Liver (tissue), 3 donors: Measurements from ENCODE around the gene OTOG.

Source experiments
- FOXA1 ChIP-seq: IDR thresholded peaks from 2 replicates; pipeline ENCODE4 v1.6.1; 2016; ENCODE audit warnings: antibody characterized with exemption
- GABPA ChIP-seq, 2 donors: IDR thresholded peaks in 1 of 2; conservative IDR thresholded peaks in 1 of 2; 2 replicates each; pipeline ENCODE4 v1.6.1; 2016; ENCODE audit warnings: antibody characterized with exemption in 2 of 2, mild to moderate bottlenecking in 1 of 2, moderate library complexity in 1 of 2
- HNF4A ChIP-seq, 2 donors: conservative IDR thresholded peaks; 2 replicates each; pipeline ENCODE4 v1.6.1; 2016; ENCODE audit warnings: antibody characterized with exemption in 2 of 2, mild to moderate bottlenecking in 2 of 2
- JUND ChIP-seq, 2 donors: IDR thresholded peaks; 2 replicates each; pipeline ENCODE4 v1.6.1; 2016; ENCODE audit warnings: antibody characterized with exemption in 2 of 2
- MAX ChIP-seq: IDR thresholded peaks from 2 replicates; pipeline ENCODE4 v1.6.1; 2016; ENCODE audit warnings: antibody characterized with exemption
- RAD21 ChIP-seq, 2 donors: IDR thresholded peaks; 2 replicates each; pipeline ENCODE4 v1.6.1; 2016; ENCODE audit warnings: antibody characterized with exemption in 2 of 2, mild to moderate bottlenecking in 2 of 2
- REST ChIP-seq: IDR thresholded peaks from 2 replicates; pipeline ENCODE4 v1.6.1; 2016; ENCODE audit warnings: antibody characterized with exemption, mild to moderate bottlenecking
- RXRA ChIP-seq, 2 donors: IDR thresholded peaks; 2 replicates each; pipeline ENCODE4 v1.6.1; 2017 to 2018; ENCODE audit warnings: antibody characterized with exemption in 2 of 2, mild to moderate bottlenecking in 1 of 2
- SP1 ChIP-seq: IDR thresholded peaks from 2 replicates; pipeline ENCODE4 v1.6.1; 2018; ENCODE audit warnings: antibody characterized with exemption, mild to moderate bottlenecking
- TAF1 ChIP-seq: conservative IDR thresholded peaks from 2 replicates; pipeline ENCODE4 v1.6.1; 2016; ENCODE audit warnings: antibody characterized with exemption, mild to moderate bottlenecking
- YY1 ChIP-seq: IDR thresholded peaks from 2 replicates; pipeline ENCODE4 v1.6.1; 2016; ENCODE audit warnings: antibody characterized with exemption, mild to moderate bottlenecking
- ZBTB33 ChIP-seq: IDR thresholded peaks from 2 replicates; pipeline ENCODE4 v1.6.1; 2016; ENCODE audit warnings: antibody characterized with exemption
- TF ChIP-seq, protein P1 (sequence below): fragments of 150-350 bp; IDR thresholded peaks from 2 replicates; pipeline ENCODE4 v1.5.1; 2017; ENCODE audit warnings: improper control_type of control experiment, low read depth, low read length; ENCODE audit not compliant: missing input control
- TF ChIP-seq, protein P2 (sequence below): IDR thresholded peaks from 2 replicates; pipeline ENCODE4 v1.6.1; 2016; ENCODE audit warnings: antibody characterized with exemption
- donor health status: healthy.
- donor health status: healthy.

DNA sequence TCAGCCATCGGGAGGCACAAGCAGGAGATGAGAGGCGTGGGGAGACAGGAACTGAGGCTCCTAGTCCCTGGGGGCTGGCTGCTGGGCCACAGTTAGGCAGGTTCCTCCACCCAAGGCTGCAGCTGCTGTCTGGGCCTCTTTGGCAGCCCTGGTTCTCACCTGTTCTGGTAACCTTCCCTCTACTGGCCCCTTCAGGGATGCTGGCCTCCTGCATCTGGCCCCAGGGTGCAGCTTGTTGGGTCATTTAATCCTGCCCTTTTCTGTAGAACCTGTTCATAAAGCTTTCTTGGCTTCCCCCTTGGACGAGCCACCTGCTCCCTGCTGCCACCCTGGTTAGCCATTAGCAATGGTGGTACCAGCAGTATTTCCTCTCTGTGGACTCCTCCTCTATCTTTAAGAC, 8.3 kb upstream of the OTOG start:
- TF ChIP-seq, protein P1, sequence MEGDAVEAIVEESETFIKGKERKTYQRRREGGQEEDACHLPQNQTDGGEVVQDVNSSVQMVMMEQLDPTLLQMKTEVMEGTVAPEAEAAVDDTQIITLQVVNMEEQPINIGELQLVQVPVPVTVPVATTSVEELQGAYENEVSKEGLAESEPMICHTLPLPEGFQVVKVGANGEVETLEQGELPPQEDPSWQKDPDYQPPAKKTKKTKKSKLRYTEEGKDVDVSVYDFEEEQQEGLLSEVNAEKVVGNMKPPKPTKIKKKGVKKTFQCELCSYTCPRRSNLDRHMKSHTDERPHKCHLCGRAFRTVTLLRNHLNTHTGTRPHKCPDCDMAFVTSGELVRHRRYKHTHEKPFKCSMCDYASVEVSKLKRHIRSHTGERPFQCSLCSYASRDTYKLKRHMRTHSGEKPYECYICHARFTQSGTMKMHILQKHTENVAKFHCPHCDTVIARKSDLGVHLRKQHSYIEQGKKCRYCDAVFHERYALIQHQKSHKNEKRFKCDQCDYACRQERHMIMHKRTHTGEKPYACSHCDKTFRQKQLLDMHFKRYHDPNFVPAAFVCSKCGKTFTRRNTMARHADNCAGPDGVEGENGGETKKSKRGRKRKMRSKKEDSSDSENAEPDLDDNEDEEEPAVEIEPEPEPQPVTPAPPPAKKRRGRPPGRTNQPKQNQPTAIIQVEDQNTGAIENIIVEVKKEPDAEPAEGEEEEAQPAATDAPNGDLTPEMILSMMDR: no peak
- TF ChIP-seq GABPA (IDR thresholded peaks at IDR 0.05 in 1 of 2, conservative IDR thresholded peaks at IDR 0.05 in 1 of 2) (no peak), JUND (IDR thresholded peaks at IDR 0.05) (no peak), RAD21 (IDR thresholded peaks at IDR 0.05) (no peak), REST (no peak), TAF1 (no peak), YY1 (no peak), RXRA (IDR thresholded peaks at IDR 0.05) (no peak), SP1 (no peak), HNF4A (conservative IDR thresholded peaks at IDR 0.05) (no peak), FOXA1 (no peak), MAX (no peak), ZBTB33 (no peak)
- TF ChIP-seq, protein P2, sequence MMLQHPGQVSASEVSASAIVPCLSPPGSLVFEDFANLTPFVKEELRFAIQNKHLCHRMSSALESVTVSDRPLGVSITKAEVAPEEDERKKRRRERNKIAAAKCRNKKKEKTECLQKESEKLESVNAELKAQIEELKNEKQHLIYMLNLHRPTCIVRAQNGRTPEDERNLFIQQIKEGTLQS: no peak
